ACC112 (cell line): ENCODE measurements around the gene MTMR11.
"Not testable (repeated sequence)": the region's sequence is repeated elsewhere in the genome, so short reads cannot be mapped to it uniquely, and the experiment has no call there.

ENCODE experiments used
- H2AFZ ChIP-seq: fragments of 200-600 bp; sonication (generic); one replicate; pipeline ENCODE4 v1.6.0; 2017; ENCODE audit warnings: antibody characterized with exemption, low read length; ENCODE audit not compliant: unreplicated experiment
- H3K27ac ChIP-seq: fragments of 200-600 bp; sonication (generic); 2 replicates; pipeline ENCODE4 v1.5.1; 2014; ENCODE audit warnings: low read depth, mild to moderate bottlenecking, antibody characterized with exemption, low read length, moderate library complexity
- H3K27me3 ChIP-seq: fragments of 200-600 bp; sonication (generic); 2 replicates; pipeline ENCODE4 v1.6.1; 2014; ENCODE audit warnings: mild to moderate bottlenecking, antibody characterized with exemption, low read length, moderate library complexity, mixed read lengths; ENCODE audit not compliant: insufficient read depth
- H3K36me3 ChIP-seq: fragments of 200-600 bp; sonication (generic); 2 replicates; pipeline ENCODE4 v1.6.1; 2016; ENCODE audit warnings: mild to moderate bottlenecking, antibody characterized with exemption, low read length, moderate library complexity, mixed read lengths; ENCODE audit not compliant: insufficient read depth
- H3K4me1 ChIP-seq: fragments of 200-600 bp; sonication (generic); one replicate; pipeline ENCODE4 v1.6.1; 2016; ENCODE audit warnings: low read length, mixed read lengths; ENCODE audit not compliant: insufficient read depth, unreplicated experiment, control insufficient read depth
- H3K4me3 ChIP-seq: fragments of 200-600 bp; sonication (generic); 2 replicates; pipeline ENCODE4 v1.5.1; 2014; ENCODE audit warnings: mild to moderate bottlenecking, low read depth, low read length
- H3K79me2 ChIP-seq: fragments of 200-600 bp; sonication (generic); one replicate; pipeline ENCODE4 v1.6.0; 2016; ENCODE audit warnings: low read length; ENCODE audit not compliant: control insufficient read depth, unreplicated experiment, insufficient read depth

MTMR11 gene

DNA sequence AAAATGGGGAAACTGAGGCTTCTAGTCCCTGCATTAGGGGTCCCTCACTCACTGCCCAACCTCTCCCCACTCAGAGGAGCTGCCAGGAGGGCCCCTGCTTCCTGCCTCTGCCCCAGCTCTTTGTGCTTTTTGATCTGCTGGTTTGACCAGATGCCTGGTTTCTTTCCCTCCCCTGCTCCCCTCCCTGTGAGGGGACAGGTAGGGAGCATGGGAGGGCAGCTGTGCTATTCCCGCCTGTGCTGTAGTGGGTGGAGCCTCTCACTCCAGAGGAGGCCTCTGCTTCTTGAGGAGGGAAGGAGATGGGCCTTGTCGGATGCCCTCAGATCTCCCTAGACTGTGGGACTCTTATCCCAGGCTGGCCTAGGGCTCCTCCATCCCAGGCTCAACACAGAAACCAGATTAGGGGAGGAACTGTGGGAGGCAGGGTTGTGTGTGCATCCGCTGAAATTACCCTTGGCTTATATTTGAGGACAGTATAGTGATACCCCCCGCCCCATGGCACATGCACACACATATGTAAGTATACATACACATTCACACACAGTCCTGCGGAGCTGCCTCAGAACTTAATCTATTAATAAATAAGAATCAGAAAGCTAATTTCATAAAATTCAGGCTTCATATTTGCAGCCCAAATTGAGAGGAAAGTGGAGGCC is 32.7 kb downstream of the MTMR11 start:
- no peak overlapping the region for H3K27ac ChIP-seq

DNA sequence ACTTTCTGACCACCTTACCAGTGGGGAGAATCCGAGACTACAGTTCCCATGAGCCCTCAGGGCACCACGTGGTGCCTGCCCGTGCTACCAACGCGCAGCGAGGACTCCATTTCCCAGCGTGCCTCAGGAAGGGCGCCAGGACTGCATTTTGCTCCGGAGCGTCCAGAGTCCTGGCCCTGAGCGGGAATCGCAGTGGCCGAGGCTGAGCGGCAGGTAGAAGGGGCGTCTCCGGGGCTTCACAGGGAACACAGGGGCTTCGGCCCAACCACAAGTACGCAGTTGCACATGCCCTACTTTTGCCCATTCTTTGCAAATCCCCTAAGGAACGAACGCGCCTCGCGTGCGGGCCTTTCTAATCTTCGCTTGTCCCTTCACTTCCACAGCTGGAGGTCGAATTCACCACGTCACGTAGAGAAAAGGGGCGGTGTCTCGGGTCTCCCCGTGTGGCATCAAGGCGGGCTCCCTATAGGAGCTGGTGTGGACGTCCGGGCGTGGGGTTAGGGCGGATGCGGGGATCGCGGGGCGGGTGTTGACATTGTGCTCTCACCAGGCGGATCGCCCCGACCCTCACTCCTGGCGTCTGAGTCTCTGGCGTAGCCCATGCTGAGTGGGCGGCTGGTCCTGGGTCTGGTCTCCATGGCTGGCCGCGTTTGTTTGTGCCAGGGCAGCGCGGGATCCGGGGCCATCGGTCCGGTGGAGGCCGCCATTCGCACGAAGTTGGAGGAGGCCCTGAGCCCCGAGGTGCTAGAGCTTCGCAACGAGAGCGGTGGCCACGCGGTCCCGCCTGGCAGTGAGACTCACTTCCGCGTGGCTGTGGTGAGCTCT is 37.0 kb downstream of the MTMR11 start, which contains the start of gene BOLA1:
BOLA1 (plus strand) TSS at position 109 of the 825 bp plus-strand sequence; CDS start at position 601, 492 bp downstream.
- Histone ChIP-seq H2AFZ (peak within 1 kb of the TSS; percentile 84), H3K4me3 (peak within 1 kb of the TSS; percentile 79), H3K4me1 (peaks cover 13% of the 10 kb centered on the region), H3K79me2 (peaks cover 14% of the 10 kb centered on the region), H3K27ac (peak within 1 kb of the TSS; percentile 83), H3K27me3 (no peaks in the 10 kb centered on the region), H3K36me3 (no peaks in the 10 kb centered on the region)

More for the DNA sequence above, 32.7 kb downstream of the MTMR11 start:
- peaks cover 11% of the 10 kb centered on the region for H3K4me1 ChIP-seq
- H3K4me3 ChIP-seq = no peak overlapping the region
- H3K79me2 ChIP-seq = peaks cover 14% of the 10 kb centered on the region
- no peaks in the 10 kb centered on the region for H3K36me3 ChIP-seq
- H2AFZ ChIP-seq = no peak overlapping the region
- no peaks in the 10 kb centered on the region for H3K27me3 ChIP-seq

DNA sequence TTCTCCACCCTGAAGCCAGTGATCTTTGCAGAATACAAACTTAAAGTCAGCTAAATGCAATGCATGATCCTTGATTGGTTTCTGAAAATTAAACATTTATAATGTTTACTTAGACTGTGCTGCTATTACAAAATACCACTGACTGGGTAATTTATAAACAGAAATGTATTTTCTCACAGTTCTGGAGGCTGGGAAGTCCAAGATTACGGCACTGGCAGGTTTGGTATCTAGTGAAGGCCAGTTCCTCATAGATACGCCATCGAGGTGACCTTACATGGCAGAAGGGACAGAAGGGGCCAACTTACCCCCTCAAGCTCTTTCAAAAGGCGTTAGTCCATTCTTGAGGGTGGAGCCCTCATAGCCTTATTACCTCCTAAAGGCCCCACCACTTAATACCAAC is 40.1 kb downstream of the MTMR11 start:
- Histone ChIP-seq H3K79me2 (peaks cover 13% of the 10 kb centered on the region), H3K4me3 (no peak overlapping the region), H3K36me3 (no peaks in the 10 kb centered on the region), H3K27me3 (no peaks in the 10 kb centered on the region), H2AFZ (no peak overlapping the region), H3K4me1 (peaks cover 13% of the 10 kb centered on the region), H3K27ac (no peak overlapping the region)

DNA sequence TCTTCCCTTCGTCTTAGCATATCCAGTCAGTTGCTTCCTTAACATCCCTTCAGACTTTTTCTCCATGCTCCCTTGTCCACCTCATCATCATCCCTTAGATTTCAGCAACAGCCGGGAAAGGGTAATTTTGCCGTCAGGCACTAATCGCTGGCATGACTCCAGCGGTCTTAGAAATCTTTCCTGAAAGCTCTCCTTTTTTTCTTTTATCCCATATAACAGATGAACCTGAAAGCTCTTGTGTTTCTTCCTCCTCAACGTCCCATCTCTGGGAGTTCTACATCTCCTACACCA is 47.7 kb downstream of the MTMR11 start:
- H3K4me1 ChIP-seq = peaks cover 13% of the 10 kb centered on the region
- peak overlapping the region; percentile 98 for H3K27ac ChIP-seq
- H3K79me2 ChIP-seq = peaks cover 22% of the 10 kb centered on the region
- peak overlapping the region; percentile 10 for H2AFZ ChIP-seq
- no peaks in the 10 kb centered on the region for H3K36me3 ChIP-seq
- no peaks in the 10 kb centered on the region for H3K27me3 ChIP-seq
- peak overlapping the region; percentile 92 for H3K4me3 ChIP-seq

DNA sequence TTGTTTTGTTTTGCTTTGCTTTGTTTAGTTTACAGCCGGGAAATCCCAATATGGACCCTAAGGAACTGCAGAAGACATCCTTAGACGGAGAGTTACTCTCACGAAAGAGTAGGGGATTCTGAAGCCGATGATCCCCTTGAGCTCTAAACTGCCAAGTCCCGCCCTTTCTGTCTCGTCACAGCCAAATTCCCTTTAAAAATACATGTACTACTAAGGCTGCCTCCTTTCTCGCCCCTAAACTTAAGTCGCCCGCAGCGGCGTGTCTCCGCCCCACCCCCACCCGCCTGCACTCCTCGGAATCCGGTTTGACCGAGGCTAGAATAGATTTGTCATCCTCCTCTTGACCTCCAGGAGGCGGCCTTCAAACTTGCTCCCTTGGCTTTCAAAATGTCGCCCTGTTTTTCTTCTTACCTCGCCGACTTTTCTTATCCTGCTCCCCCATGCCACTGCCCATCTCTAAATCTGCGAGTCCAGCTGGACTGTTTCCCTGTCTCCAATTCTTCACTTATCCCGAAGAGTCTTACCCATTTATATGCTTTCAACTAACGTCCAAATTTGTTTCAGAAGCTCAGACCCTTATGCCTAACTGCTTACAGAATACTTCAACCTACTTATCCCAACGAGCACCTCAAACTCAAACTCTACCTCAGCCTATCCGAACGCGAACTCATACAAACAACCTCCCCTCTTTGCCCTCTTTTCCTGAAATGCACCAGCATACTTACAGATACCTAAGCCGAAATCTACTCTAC is 48.3 kb downstream of the MTMR11 start:
- Histone ChIP-seq H3K36me3 (no peaks in the 10 kb centered on the region), H3K4me3 (peak overlapping the region; percentile 92), H3K79me2 (peaks cover 27% of the 10 kb centered on the region), H3K4me1 (peaks cover 14% of the 10 kb centered on the region), H3K27ac (peak overlapping the region; percentile 98), H2AFZ (peak overlapping the region; percentile 67), H3K27me3 (no peaks in the 10 kb centered on the region)

DNA sequence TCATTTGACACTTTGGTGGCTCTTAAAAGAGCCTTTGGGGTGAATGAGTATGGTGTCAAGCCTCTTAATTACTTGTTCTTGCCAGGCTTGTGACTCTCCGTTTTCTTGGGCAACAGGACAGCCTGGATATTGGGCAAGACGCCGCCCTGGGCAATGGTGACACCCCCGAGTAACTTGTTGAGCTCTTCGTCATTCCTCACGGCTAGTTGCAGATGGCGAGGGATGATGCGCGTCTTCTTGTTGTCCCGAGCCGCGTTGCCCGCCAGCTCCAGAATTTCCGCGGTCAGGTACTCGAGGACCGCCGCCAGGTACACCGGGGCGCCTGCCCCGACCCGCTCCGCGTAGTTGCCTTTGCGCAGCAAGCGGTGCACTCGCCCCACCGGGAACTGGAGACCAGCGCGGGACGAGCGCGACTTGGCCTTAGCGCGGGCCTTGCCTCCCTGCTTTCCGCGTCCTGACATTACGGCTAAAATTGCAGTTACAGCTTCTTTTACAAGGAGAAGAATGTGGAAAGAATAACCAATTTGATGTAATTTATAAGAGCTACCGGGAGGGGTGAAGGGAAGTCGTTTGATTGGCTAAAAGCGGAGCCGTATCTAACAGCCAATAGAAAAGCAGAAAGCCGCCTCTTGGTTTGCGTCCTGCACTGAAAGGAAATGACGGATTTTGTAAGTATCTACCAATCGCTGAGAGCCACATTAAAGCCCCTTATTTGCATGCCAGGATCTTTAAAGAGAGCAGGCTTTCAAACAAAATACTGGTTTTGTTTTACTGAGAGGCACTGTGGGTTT is 49.0 kb downstream of the MTMR11 start:
- Histone ChIP-seq H3K27ac (peak overlapping the region; percentile 98), H2AFZ (peak overlapping the region; percentile 67), H3K79me2 (peaks cover 27% of the 10 kb centered on the region)

DNA sequence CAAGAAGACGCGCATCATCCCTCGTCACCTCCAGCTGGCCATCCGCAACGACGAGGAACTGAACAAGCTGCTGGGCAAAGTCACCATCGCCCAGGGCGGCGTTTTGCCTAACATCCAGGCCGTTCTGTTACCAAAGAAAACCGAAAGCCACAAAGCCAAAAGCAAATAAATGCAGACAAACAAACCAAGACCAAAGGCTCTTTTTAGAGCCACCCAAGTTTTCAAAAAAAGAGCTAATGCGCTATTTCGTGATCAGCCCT is 49.6 kb downstream of the MTMR11 start:
- peaks cover 27% of the 10 kb centered on the region for H3K79me2 ChIP-seq
- peak overlapping the region; percentile 92 for H3K4me3 ChIP-seq
- H2AFZ ChIP-seq, H3K36me3 ChIP-seq, H3K27me3 ChIP-seq: not testable (repeated sequence)
- peak overlapping the region; percentile 98 for H3K27ac ChIP-seq
- peaks cover 14% of the 10 kb centered on the region for H3K4me1 ChIP-seq

More for the DNA sequence above, 49.0 kb downstream of the MTMR11 start:
- H3K4me1 ChIP-seq = peaks cover 14% of the 10 kb centered on the region
- peak overlapping the region; percentile 92 for H3K4me3 ChIP-seq
- H3K36me3 ChIP-seq = no peaks in the 10 kb centered on the region
- no peaks in the 10 kb centered on the region for H3K27me3 ChIP-seq

DNA sequence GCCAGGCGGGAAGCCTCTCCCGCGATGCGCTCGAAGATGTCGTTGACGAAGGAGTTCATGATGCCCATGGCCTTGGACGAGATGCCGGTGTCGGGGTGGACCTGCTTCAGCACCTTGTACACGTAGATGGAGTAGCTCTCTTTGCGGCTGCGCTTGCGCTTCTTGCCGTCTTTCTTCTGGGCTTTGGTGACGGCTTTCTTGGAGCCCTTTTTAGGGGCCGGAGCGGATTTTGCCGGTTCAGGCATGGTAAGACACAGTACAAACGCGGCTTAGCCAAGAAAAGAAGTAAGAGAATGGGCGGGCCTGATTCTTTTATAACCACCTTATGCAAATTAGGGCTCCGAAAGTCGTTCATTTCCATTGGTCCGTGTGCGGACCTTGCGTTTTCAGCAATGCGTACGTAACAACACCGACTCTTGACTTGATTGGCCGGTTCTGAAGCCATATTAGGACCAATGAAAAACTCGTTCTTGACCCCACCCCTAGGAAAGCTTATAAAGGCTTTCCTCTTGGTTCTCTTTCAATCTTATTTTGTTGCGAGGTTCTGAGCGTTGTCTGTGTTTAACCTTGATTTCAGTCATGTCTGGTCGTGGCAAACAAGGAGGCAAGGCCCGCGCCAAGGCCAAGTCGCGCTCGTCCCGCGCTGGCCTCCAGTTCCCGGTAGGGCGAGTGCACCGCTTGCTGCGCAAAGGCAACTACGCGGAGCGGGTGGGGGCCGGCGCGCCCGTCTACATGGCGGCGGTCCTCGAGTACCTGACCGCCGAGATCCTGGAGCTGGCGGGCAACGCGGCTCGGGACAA is 50.1 kb downstream of the MTMR11 start:
- Histone ChIP-seq H3K4me3 (peak overlapping the region; percentile 92), H2AFZ (no peak overlapping the region), H3K4me1 (peaks cover 14% of the 10 kb centered on the region), H3K36me3 (no peaks in the 10 kb centered on the region), H3K27ac (peak overlapping the region; percentile 98), H3K27me3 (no peaks in the 10 kb centered on the region), H3K79me2 (peaks cover 27% of the 10 kb centered on the region)

DNA sequence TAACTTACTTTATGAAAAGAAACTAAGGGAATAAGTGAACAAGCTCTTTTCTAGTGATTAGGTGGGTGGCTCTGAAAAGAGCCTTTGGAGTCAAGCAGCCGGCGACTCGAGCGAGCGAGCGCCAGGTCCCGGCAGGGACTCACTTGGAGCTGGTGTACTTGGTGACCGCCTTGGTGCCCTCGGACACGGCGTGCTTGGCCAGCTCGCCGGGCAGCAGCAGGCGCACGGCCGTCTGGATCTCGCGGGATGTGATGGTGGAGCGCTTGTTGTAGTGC is 50.6 kb downstream of the MTMR11 start:
- H3K27me3 ChIP-seq, H2AFZ ChIP-seq, H3K36me3 ChIP-seq: not testable (repeated sequence)
- peaks cover 14% of the 10 kb centered on the region for H3K4me1 ChIP-seq
- peaks cover 27% of the 10 kb centered on the region for H3K79me2 ChIP-seq
- H3K4me3 ChIP-seq = peak overlapping the region; percentile 92
- peak overlapping the region; percentile 98 for H3K27ac ChIP-seq
